ENCODE measurements around the gene RTN4RL1.

Gene RTN4RL1

DNA sequence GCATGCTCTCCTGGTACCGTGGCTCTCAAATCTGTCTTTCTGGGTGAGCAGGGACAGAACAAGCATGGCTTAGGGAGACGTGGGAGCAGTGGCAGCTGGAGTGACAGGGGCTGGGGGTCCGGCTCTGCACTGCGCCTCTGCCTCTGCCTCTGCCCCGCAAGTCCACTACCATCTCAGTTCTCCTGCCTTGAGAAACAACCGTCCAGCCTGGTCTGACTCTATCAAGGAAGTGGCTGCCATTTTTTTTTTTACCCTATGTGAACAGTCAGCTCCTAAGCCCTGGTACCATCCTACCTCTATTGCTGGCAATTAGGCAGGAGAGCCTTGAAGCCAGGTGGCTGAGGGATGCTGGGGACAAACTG lies 45.9 kb upstream of the RTN4RL1 start:
- CTCF ChIA-PET: interaction anchor here (1.0 to 1.1 kb wide), 4 partner anchors 14 to 174 kb away, joined by 3 to 5 read pairs (median 4); no protein-coding TSS in a partner anchor
- no peaks in the 10 kb centered on the region for H3K4me1 ChIP-seq (ENCODE audit: control insufficient read depth, insufficient read depth, low read length)
- no peak overlapping the region for H3K27ac ChIP-seq (ENCODE audit: extremely low read depth, low read depth, low read length)

DNA sequence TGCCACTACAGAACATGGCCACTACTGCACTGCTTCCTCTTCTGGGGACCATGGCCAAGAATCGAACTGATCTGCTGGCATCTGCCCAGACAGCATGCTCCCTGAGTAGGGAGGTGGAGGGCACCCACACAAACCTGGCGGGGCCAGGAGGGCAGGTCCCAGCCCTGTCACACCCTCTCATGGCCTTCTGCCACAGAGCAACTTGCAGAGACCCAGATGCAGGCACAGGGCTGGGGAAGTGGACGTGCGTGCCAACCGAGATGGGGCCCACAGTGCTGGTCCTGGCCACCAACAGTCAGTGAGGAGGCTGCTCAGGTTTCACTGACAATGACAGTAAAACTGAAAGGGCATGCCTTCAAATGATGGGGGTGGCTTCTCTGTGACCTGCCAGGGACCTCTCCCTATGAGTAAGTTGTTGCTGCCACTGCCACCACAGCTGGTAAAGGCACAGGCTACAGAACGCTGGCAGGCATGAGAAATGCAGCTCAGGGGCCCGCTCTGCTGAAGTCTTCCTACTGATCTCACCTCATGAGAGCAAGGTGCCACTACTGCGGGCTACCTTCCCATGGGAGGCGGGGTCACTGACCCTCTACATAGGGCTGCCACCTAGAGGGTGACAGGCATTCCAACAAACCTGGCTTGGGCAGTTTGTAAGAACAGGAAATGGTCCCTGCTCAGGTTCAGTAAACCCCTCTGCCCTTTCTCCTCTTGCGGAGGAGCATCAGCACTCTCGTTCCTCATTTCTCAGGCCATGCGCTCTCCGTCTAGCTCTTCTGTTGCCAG lies 45.3 kb upstream of the RTN4RL1 start:
- Histone ChIP-seq H3K4me3 (ENCODE audit: low read depth, low read length) (no peak overlapping the region), H3K9me3 (ENCODE audit: control insufficient read depth, insufficient read depth, low read depth, low read length) (no peaks in the 10 kb centered on the region), H3K36me3 (ENCODE audit: control insufficient read depth in 2 of 2, insufficient read depth in 1 of 2, low read length in 2 of 2) (peaks cover 0 to 67% of the 10 kb centered on the region in 2 experiments; a peak in 1 of 3 replicates), H3K4me1 (ENCODE audit: control insufficient read depth, insufficient read depth, low read length) (no peaks in the 10 kb centered on the region), H3K27ac (ENCODE audit: extremely low read depth, low read depth, low read length) (no peak overlapping the region)
- ChIA-PET POLR2A (no interaction called here), CTCF (interaction anchor here (1.0 to 1.3 kb wide), 4 partner anchors 17 to 174 kb away, joined by 3 to 5 read pairs (median 4); no protein-coding TSS in a partner anchor)
- TF ChIP-seq, protein P1, sequence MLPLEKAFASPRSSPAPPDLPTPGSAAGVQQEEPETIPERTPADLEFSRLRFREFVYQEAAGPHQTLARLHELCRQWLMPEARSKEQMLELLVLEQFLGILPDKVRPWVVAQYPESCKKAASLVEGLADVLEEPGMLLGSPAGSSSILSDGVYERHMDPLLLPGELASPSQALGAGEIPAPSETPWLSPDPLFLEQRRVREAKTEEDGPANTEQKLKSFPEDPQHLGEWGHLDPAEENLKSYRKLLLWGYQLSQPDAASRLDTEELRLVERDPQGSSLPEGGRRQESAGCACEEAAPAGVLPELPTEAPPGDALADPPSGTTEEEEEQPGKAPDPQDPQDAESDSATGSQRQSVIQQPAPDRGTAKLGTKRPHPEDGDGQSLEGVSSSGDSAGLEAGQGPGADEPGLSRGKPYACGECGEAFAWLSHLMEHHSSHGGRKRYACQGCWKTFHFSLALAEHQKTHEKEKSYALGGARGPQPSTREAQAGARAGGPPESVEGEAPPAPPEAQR (tag by site-specific recombination; IDR thresholded peaks at IDR 0.05): no peak
- no peak for TF ChIP-seq ZNF624 (tag by site-specific recombination; IDR thresholded peaks at IDR 0.05)
- TF ChIP-seq ZFHX2 (tag by site-specific recombination; conservative IDR thresholded peaks at IDR 0.05): peak; percentile 22; the same call in 1 of the 2 replicates
- no peak for TF ChIP-seq SALL2 (tag by site-specific recombination; IDR thresholded peaks at IDR 0.05; ENCODE audit: borderline replicate concordance)
- TF ChIP-seq ZNF214 (tag by site-specific recombination; IDR thresholded peaks at IDR 0.05; ENCODE audit: borderline replicate concordance): no peak
- TF ChIP-seq, protein P2, sequence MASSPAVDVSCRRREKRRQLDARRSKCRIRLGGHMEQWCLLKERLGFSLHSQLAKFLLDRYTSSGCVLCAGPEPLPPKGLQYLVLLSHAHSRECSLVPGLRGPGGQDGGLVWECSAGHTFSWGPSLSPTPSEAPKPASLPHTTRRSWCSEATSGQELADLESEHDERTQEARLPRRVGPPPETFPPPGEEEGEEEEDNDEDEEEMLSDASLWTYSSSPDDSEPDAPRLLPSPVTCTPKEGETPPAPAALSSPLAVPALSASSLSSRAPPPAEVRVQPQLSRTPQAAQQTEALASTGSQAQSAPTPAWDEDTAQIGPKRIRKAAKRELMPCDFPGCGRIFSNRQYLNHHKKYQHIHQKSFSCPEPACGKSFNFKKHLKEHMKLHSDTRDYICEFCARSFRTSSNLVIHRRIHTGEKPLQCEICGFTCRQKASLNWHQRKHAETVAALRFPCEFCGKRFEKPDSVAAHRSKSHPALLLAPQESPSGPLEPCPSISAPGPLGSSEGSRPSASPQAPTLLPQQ (tag by site-specific recombination; IDR thresholded peaks at IDR 0.05): peak; percentile 55; the same call in 1 of the 2 replicates

More for the DNA sequence above, 45.9 kb upstream of the RTN4RL1 start:
- TF ChIP-seq ZNF433 (tag by site-specific recombination; IDR thresholded peaks at IDR 0.05; ENCODE audit: low read depth) (no peak), ZNF391 (tag by site-specific recombination; IDR thresholded peaks at IDR 0.05; ENCODE audit: borderline replicate concordance, low read depth) (no peak), ZNF211 (tag by site-specific recombination; IDR thresholded peaks at IDR 0.05; ENCODE audit: low read depth) (no peak), ZNF324 (tag by site-specific recombination; IDR thresholded peaks at IDR 0.05) (no peak), ZNF416 (tag by site-specific recombination; IDR thresholded peaks at IDR 0.05) (no peak), OSR2 (tag by site-specific recombination; IDR thresholded peaks at IDR 0.05) (no peak), ZNF16 (tag by site-specific recombination; IDR thresholded peaks at IDR 0.05; ENCODE audit: low read depth) (no peak), ZNF311 (tag by site-specific recombination; IDR thresholded peaks at IDR 0.05; ENCODE audit: borderline replicate concordance) (no peak)
- TF ChIP-seq, protein P3, sequence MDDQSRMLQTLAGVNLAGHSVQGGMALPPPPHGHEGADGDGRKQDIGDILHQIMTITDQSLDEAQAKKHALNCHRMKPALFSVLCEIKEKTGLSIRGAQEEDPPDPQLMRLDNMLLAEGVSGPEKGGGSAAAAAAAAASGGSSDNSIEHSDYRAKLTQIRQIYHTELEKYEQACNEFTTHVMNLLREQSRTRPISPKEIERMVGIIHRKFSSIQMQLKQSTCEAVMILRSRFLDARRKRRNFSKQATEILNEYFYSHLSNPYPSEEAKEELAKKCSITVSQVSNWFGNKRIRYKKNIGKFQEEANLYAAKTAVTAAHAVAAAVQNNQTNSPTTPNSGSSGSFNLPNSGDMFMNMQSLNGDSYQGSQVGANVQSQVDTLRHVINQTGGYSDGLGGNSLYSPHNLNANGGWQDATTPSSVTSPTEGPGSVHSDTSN (CRISPR knock-in tag; IDR thresholded peaks at IDR 0.05): no peak
- TF ChIP-seq, protein P4, sequence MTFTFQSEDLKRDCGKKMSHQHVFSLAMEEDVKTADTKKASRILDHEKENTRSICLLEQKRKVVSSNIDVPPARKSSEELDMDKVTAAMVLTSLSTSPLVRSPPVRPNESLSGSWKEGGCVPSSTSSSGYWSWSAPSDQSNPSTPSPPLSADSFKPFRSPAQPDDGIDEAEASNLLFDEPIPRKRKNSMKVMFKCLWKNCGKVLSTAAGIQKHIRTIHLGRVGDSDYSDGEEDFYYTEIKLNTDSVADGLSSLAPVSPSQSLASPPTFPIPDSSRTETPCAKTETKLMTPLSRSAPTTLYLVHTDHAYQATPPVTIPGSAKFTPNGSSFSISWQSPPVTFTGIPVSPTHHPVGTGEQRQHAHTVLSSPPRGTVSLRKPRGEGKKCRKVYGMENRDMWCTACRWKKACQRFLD (tag by site-specific recombination; IDR thresholded peaks at IDR 0.05): no peak
- TF ChIP-seq, protein P5, sequence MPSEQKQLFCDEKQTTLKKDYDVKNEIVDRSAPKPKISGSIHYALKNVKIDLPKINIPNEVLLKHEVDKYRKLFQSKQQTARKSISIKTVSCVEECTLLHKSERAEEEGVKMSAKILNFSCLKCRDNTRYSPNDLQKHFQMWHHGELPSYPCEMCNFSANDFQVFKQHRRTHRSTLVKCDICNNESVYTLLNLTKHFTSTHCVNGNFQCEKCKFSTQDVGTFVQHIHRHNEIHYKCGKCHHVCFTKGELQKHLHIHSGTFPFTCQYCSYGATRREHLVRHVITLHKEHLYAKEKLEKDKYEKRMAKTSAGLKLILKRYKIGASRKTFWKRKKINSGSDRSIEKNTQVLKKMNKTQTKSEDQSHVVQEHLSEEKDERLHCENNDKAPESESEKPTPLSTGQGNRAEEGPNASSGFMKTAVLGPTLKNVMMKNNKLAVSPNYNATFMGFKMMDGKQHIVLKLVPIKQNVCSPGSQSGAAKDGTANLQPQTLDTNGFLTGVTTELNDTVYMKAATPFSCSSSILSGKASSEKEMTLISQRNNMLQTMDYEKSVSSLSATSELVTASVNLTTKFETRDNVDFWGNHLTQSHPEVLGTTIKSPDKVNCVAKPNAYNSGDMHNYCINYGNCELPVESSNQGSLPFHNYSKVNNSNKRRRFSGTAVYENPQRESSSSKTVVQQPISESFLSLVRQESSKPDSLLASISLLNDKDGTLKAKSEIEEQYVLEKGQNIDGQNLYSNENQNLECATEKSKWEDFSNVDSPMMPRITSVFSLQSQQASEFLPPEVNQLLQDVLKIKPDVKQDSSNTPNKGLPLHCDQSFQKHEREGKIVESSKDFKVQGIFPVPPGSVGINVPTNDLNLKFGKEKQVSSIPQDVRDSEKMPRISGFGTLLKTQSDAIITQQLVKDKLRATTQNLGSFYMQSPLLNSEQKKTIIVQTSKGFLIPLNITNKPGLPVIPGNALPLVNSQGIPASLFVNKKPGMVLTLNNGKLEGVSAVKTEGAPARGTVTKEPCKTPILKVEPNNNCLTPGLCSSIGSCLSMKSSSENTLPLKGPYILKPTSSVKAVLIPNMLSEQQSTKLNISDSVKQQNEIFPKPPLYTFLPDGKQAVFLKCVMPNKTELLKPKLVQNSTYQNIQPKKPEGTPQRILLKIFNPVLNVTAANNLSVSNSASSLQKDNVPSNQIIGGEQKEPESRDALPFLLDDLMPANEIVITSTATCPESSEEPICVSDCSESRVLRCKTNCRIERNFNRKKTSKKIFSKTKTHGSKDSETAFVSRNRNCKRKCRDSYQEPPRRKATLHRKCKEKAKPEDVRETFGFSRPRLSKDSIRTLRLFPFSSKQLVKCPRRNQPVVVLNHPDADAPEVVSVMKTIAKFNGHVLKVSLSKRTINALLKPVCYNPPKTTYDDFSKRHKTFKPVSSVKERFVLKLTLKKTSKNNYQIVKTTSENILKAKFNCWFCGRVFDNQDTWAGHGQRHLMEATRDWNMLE (tag by site-specific recombination; conservative IDR thresholded peaks at IDR 0.05; ENCODE audit: low read depth): no peak
- H3K36me3 ChIP-seq (ENCODE audit: control insufficient read depth in 2 of 2, insufficient read depth in 1 of 2, low read length in 2 of 2): peaks cover 0 to 64% of the 10 kb centered on the region in 2 experiments; a peak in 1 of 3 replicates
- no peak overlapping the region for H3K4me3 ChIP-seq (ENCODE audit: low read depth, low read length)
- POLR2A ChIA-PET: no interaction called here
- H3K9me3 ChIP-seq (ENCODE audit: control insufficient read depth, insufficient read depth, low read depth, low read length): no peaks in the 10 kb centered on the region

All from HEK293 (cell line).